ENCODE data around the gene GLRX.

DNA sequence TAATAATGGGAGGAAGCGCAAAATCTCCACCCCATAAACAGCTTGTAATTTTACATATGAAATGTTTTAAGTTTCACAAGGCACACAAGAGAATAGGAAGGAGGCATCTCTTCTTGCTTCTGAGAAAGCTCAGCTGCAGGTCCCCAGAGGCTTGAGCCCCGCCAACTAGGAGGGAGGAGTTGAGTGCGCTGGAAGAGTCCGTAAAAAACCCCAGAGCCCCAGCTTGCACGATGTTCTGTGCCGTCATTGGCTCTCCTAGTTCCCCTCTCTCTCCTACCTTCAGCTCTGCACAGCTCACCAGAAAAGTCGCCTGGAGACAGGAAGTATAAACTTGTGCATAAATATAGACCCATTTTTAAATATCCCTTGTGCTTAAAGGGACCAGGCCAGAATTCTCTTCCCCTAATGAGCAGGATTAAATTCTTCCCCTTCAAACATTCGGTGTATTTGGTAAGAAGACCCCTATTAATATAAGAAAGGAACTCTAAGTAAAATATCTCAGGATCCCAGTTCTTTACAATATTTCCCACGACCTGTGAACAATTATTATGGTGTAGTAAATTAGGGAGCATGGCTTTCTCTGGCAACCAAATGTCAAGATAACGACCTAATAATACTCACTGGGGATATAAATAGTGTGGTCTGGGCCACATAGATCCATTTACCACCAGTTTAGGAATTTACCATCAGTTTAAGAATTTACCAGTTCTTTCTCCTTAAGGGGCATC, 13.7 kb downstream of the GLRX start:
- TF ChIP-seq CTCF (IDR thresholded peaks at IDR 0.05; ENCODE audit: insufficient read depth, low read length) (no peak), POLR2AphosphoS5 (IDR thresholded peaks at IDR 0.05; ENCODE audit: low read depth) (no peak), SPI1 (IDR thresholded peaks at IDR 0.05; ENCODE audit: borderline replicate concordance, low read depth) (peak; percentile 33; the same call in 1 of the 2 replicates), REST (IDR thresholded peaks at IDR 0.05; ENCODE audit: insufficient replicate concordance, low read depth) (no peak), GABPA (IDR thresholded peaks at IDR 0.05; ENCODE audit: low read depth) (no peak)
